SK-N-SH treated with all-trans-retinoic acid at 6 μM for 48 hours (cell line): ENCODE measurements around the gene B4GALNT3.

Source experiments
- OSR1 ChIP-seq: fragments of 250-450 bp; sonication (Bioruptor Pico); IDR thresholded peaks from 2 replicates; pipeline ENCODE4 v1.8.0; 2022; ENCODE audit warnings: moderate library complexity, mild to moderate bottlenecking, inconsistent platforms
- RARB ChIP-seq: fragments of 250-450 bp; sonication (Bioruptor Pico); IDR thresholded peaks from 2 replicates; pipeline ENCODE4 v1.8.0; 2021; ENCODE audit warnings: mild to moderate bottlenecking, moderate library complexity
- TSHZ2 ChIP-seq: fragments of 250-450 bp; sonication (Bioruptor Pico); IDR thresholded peaks from 2 replicates; pipeline ENCODE4 v1.5.0; 2020; ENCODE audit warnings: mild to moderate bottlenecking, moderate library complexity

GRCh38 chr12:571795-572531 is 112.2 kb downstream of the B4GALNT3 start:
- TF ChIP-seq OSR1, result no peak
- no peak for TF ChIP-seq RARB (CRISPR knock-in tag)
- TF ChIP-seq TSHZ2 (CRISPR knock-in tag), result no peak
